Coronary artery (tissue), 2 donors: ENCODE data around the gene GSTA3.
"Not testable (repeated sequence)": the region's sequence is repeated elsewhere in the genome, so short reads cannot be mapped to it uniquely, and the experiment has no call there.

ENCODE experiments used
- DNase-seq: peaks from one replicate; pipeline ENCODE4 v3.0.0-alpha.2; 2017; ENCODE audit warnings: low spot score
- H3K27ac ChIP-seq, 2 donors: fragments of 200-600 bp; sonication (generic); one replicate each; pipeline ENCODE4 v1.5.1; 2016 to 2019
- H3K4me3 ChIP-seq: fragments of 200-600 bp; sonication (generic); 2 replicates; pipeline ENCODE4 v1.5.1; 2016; ENCODE audit warnings: mild to moderate bottlenecking, moderate library complexity
- TF ChIP-seq, protein P1 (sequence below): fragments of 200-600 bp; sonication (generic); IDR thresholded peaks from one replicate; pipeline ENCODE4 v1.5.1; 2019; ENCODE audit warnings: antibody characterized with exemption

GSTA3 gene

DNA sequence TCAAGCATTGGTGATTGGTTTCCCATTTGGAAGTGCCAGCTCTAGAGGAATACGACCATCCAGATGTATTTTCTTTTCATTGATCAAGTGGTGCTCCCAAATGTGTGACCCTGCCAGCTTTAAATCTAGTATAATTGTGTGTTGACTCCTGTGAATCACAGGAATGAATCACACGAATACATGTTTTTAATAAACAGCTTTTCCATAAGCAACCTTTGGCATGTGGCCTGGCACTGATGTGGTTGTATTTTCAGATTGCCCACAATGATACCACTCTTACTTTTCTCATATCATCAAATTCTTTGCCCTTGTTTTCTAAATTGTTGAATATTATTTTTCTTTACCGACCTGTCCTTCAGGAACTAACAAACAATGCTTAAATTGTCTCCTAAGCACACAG, 367 bp downstream of the GSTA3 start:
- TF ChIP-seq, protein P1, sequence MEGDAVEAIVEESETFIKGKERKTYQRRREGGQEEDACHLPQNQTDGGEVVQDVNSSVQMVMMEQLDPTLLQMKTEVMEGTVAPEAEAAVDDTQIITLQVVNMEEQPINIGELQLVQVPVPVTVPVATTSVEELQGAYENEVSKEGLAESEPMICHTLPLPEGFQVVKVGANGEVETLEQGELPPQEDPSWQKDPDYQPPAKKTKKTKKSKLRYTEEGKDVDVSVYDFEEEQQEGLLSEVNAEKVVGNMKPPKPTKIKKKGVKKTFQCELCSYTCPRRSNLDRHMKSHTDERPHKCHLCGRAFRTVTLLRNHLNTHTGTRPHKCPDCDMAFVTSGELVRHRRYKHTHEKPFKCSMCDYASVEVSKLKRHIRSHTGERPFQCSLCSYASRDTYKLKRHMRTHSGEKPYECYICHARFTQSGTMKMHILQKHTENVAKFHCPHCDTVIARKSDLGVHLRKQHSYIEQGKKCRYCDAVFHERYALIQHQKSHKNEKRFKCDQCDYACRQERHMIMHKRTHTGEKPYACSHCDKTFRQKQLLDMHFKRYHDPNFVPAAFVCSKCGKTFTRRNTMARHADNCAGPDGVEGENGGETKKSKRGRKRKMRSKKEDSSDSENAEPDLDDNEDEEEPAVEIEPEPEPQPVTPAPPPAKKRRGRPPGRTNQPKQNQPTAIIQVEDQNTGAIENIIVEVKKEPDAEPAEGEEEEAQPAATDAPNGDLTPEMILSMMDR: no peak
- DNase-seq: no peak
- H3K4me3 ChIP-seq: no peak overlapping the region
- no peak overlapping the region for H3K27ac ChIP-seq

DNA sequence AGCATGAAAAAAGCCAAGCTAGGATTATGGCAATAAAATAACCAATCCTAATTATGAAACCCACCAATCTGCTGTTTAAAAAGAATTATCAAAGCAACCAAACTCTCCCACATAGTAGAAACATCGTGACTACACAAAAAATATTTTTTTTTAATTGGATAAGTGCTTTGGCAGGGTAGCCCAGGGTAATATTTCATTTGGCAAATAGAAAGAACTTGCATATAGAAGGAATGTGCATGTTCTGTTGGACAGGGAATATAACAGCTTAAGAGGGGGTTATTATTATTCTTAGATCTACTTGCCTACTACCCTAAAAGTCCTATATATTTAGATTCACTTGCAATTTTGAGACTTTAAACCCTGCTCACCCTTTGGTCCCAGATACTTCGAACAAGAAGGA, 972 bp downstream of the GSTA3 start:
- TF ChIP-seq, protein P1: no peak
- H3K27ac ChIP-seq: no peak overlapping the region
- H3K4me3 ChIP-seq: no peak overlapping the region
- DNase-seq: no peak

DNA sequence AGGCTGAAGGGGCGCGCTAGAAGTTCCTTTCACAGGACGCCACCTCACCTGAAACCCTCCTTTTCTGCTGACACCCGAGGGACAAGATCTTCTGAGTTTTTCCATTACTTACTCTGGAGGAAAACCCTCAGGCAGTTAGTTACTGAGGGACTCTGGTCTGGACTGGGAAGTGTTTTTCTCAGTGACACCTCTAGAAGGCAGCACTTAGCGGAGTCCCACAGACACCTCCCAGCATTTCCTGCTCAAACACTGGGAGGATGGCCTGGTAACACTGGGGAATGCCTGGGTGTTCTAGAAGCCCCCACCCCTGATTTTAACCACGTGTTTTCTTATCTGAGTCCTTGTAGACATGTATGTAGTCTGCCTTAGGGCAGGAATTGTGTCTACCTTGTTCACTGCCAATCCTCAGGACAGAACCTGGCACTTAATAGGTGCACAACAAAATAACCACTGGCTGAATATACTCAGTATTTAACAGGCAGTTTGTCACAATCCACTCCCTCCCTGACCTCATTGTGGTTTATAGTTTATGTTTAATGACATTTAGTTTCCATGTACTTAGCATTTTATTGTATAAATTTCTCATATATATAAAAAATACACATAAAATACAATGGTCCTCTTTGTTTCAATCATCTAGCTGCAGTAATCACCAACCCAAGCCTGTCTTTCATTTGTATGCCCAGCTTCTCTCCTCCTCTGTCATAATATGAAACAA, 4.8 kb downstream of the GSTA3 start:
- TF ChIP-seq, protein P1: no peak
- Histone ChIP-seq H3K27ac (no peak overlapping the region), H3K4me3 (no peak overlapping the region)
- DNase-seq: no peak

DNA sequence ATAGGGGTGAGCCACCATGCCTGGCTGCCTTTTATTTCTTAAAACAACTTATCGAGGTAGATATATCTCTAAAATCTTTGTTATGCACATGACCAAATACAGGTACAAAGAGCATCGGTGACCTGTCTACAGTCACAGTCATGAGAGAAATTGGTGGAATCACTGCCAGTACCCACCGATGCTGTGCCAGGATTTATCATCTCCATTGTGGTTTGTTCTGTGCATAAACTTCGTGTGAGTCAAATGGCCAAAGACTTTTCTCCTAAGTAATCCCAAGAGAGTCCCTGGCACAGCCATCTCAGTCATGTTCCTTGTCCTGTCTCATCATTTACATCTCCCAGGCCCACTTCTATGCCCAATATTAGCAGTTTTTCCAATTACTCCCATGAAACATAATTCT, 9.0 kb downstream of the GSTA3 start:
- no peak for DNase-seq
- Histone ChIP-seq H3K27ac (no peak overlapping the region), H3K4me3 (no peak overlapping the region)
- TF ChIP-seq, protein P1: no peak

DNA sequence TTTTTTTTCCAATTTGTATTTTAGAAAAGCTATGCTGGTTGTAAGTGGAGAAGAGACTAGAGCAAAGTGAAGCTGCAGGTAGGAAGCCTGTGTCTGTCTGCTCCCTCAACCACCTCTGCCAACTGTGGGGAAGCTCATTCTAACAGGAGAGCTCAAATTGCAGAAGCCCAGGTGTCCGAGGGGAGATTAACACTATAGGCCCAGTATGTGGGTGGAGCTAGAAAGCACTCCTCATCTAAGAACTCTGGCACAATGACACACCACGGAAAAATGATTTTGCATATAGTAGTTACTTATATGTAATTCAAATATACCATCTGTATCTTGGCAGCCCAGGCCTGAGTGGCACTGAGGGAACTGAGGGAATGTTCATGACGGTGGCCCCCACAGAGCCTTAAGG, 13.7 kb downstream of the GSTA3 start:
- not testable (repeated sequence) for H3K4me3 ChIP-seq

DNA sequence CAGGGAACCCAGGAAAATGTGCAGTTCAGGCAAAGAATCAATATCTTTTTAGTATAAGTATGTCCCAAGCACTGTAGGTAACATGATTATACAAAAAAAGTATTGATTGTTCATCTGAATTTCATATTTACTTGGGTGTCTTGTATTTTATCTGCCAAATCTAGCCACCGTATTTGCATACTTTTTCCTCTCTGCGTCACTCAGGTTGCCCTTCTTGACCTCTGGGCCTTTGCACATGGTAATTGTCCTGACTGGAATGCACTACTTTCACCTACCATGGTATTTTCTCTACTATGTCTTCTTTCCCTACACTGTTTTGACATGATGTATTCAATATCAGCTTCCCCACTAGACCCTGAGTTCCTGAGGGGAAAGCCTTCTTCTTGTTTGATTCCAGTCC, 15.2 kb downstream of the GSTA3 start:
- Histone ChIP-seq H3K4me3 (no peak overlapping the region), H3K27ac (no peak overlapping the region)
- TF ChIP-seq, protein P1: no peak
- no peak for DNase-seq

More for the DNA sequence above, 13.7 kb downstream of the GSTA3 start:
- H3K27ac ChIP-seq, DNase-seq: not testable (repeated sequence)

DNA sequence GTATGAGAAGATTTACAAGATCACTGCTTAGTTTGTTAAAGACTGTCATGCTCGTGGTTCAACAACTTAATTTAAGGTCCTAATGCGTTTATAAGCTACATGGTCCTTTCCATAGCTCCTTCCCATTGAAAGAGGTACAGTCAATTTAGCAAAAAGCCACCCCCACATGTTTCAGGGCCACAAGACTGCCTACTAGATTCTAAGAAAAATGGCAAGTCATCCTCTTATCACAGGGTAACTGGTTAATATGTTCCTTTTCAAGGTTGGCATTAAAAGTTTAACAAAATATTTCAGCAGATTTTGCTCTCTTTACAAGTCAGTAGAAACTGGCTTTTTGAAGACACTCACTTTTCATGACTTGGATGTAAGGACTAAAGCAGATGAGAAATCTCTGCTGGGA, 15.7 kb downstream of the GSTA3 start:
- H3K27ac ChIP-seq: no peak overlapping the region

More for the DNA sequence above, 15.7 kb downstream of the GSTA3 start:
- TF ChIP-seq, protein P1: no peak
- no peak overlapping the region for H3K4me3 ChIP-seq
- DNase-seq: no peak
